Body of pancreas (tissue), 4 donors: ENCODE results near the gene IQSEC2. TPM values are rescaled to one million over a fixed set of nuclear protein-coding genes. Genes with fewer than 3 reads are reported as not detected.

Experiments
- ATAC-seq: fragments of 150-250 bp; one replicate; pipeline ENCODE4 v1.9.1; 2016
- DNase-seq, 4 donors: peaks; one replicate each; pipeline ENCODE4 v3.0.0-alpha.2; 2019
- H3K27ac ChIP-seq, 4 donors: fragments of 200-600 bp; sonication (generic); 1 replicate in 3 of 4; 2 replicates in 1 of 4; pipeline versions ENCODE4 v1.5.1 to v1.6.1; 2016 to 2019; ENCODE audit warnings: mild to moderate bottlenecking in 1 of 4, mixed read lengths in 1 of 4, moderate library complexity in 1 of 4
- H3K27me3 ChIP-seq, 2 donors: fragments of 200-600 bp; sonication (generic); one replicate each; pipeline ENCODE4 v1.6.0; 2016; ENCODE audit warnings: mild to moderate bottlenecking in 1 of 2
- H3K36me3 ChIP-seq, 2 donors: fragments of 200-600 bp; sonication (generic); replicated peaks in 1 of 2; 2 replicates each; pipeline ENCODE4 v1.5.1; 2016; ENCODE audit warnings: low read depth in 2 of 2; ENCODE audit not compliant: insufficient read depth in 1 of 2
- H3K4me1 ChIP-seq: fragments of 200-600 bp; sonication (generic); one replicate; pipeline ENCODE4 v1.6.0; 2016
- H3K4me3 ChIP-seq, 2 donors: fragments of 200-600 bp; sonication (generic); 1 replicate in 1 of 2; 2 replicates in 1 of 2; pipeline ENCODE4 v1.5.1; 2016 to 2019
- H3K9me3 ChIP-seq, 3 donors: fragments of 200-600 bp; sonication (generic); 1 replicate in 2 of 3; 2 replicates in 1 of 3; pipeline ENCODE4 v1.5.1; 2016
- POLR2A ChIP-seq, 3 donors: fragments of 450-650 bp; IDR thresholded peaks; one replicate each; pipeline ENCODE4 v1.6.1; 2016; ENCODE audit warnings: antibody characterized with exemption in 3 of 3, mild to moderate bottlenecking in 2 of 3
- WGBS, 2 donors: methylation state at CpG; one replicate each; pipeline ENCODE4 v1.1.5; 2017; 5-methylcytosine and 5-hydroxymethylcytosine counted together
- intact Hi-C: fragments of 100-400 bp; cut with DNase I; formaldehyde crosslinking; loops from one replicate; pipeline ENCODE4 v1.15.1; 2023
- total RNA-seq, 2 donors: library from RNA; depleted of rRNA; stranded (reverse); fragments of >200 nt; gene quantifications; one replicate each; pipeline ENCODE4 v1.1.0, GENCODE V29; 2016
- TF ChIP-seq, protein P1 (sequence below), 7 experiments: fragments of 450-650 bp in 4 of 7; fragments of 200-600 bp in 3 of 7; sonication (generic) in 3 of 7; IDR thresholded peaks; one replicate each; pipeline ENCODE4 v1.5.1; 2016 to 2019; ENCODE audit warnings: antibody characterized with exemption in 7 of 7

The IQSEC2 gene
- total RNA-seq, 2 donors from 2014 or later, result 12.7 to 30.3 TPM

DNA sequence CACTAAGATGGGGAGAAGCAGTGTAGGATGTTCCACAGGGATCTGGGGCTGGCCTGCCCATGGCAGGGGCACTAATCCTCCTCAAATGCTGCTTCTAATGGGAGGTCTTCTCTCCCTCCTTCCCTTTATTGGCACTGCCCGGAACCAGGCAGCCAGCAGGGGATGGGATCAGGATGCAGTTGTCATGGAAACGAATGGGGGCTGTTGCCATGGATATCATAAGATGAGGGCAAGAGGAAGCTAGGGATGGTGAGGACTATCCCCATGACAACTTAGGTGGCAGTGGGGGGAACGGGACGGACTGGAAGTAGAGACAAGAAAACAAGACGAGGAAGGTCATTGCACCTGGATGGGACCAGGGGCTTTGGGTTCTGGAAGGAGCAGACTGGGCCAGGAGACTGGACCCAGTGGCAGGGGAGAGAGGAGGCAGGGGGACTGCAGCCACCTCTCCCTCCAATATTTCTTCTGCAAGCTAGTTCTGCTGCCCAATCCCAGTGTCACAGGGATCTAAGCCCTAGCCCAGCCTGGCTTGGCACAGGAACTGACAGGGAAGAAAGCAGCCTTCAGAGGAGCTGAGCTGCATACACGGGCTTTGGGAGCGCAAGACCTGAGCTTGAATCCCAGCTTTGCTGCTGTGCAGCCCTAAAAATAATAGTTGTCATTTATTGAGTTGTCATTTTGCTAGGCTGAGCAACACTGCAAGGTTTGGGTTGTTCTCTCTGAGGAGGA lies 19.0 kb downstream of the IQSEC2 start:
- intact Hi-C loops, result no loop called here
- no peaks in the 10 kb centered on the region for H3K36me3 ChIP-seq

DNA sequence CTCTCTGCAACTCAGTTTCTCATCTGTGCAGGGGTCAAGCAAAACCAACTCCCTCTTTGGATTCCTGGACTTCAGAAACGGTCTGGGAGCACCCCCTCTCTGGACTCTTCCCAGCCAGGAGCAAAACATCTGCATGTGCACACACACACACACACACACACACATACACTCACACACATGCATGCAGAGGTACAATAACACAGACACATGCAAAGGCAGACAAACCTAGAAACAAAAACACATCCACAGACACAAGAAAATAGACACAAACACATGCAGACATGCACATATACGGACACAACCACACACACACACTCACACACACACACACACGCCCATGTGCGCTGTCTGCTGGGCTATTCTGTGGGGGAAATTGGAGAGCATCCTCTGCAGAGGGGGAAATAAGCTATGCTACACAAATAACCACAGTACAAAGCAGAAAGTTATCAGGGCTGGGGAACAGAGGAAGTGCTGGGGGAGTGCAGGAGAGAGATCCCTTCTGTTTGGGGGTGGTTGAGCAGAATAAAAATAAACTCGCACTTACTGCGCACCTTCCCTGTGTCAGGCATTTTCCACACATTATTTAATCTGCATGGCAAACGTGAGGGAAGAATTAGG lies 19.9 kb downstream of the IQSEC2 start:
- no peaks in the 10 kb centered on the region for H3K9me3 ChIP-seq
- no peak overlapping the region for H3K27ac ChIP-seq
- H3K4me1 ChIP-seq, result no peaks in the 10 kb centered on the region
- ATAC-seq (no peak), DNase-seq (no peak)
- H3K36me3 ChIP-seq, result no peaks in the 10 kb centered on the region
- WGBS, 2 donors, result 58 to 74% methylated on average over 7 of the region's 7 CpGs
- H3K4me3 ChIP-seq, result no peak overlapping the region
- intact Hi-C loops, result no loop called here
- no peaks in the 10 kb centered on the region for H3K27me3 ChIP-seq
- TF ChIP-seq POLR2A (IDR thresholded peaks at IDR 0.05), result no peak
- TF ChIP-seq, protein P1, sequence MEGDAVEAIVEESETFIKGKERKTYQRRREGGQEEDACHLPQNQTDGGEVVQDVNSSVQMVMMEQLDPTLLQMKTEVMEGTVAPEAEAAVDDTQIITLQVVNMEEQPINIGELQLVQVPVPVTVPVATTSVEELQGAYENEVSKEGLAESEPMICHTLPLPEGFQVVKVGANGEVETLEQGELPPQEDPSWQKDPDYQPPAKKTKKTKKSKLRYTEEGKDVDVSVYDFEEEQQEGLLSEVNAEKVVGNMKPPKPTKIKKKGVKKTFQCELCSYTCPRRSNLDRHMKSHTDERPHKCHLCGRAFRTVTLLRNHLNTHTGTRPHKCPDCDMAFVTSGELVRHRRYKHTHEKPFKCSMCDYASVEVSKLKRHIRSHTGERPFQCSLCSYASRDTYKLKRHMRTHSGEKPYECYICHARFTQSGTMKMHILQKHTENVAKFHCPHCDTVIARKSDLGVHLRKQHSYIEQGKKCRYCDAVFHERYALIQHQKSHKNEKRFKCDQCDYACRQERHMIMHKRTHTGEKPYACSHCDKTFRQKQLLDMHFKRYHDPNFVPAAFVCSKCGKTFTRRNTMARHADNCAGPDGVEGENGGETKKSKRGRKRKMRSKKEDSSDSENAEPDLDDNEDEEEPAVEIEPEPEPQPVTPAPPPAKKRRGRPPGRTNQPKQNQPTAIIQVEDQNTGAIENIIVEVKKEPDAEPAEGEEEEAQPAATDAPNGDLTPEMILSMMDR (IDR thresholded peaks at IDR 0.05), result no peak

More for the DNA sequence above, 19.0 kb downstream of the IQSEC2 start:
- Histone ChIP-seq H3K27ac (no peak overlapping the region), H3K4me1 (no peaks in the 10 kb centered on the region), H3K9me3 (no peaks in the 10 kb centered on the region), H3K27me3 (no peaks in the 10 kb centered on the region), H3K4me3 (no peak overlapping the region)
- WGBS, 2 donors, result 77 to 87% methylated on average over 4 to 6 of the region's 7 CpGs
- no peak for ATAC-seq
- DNase-seq, result no peak
- TF ChIP-seq, protein P1 (IDR thresholded peaks at IDR 0.05), result no peak
- TF ChIP-seq POLR2A (IDR thresholded peaks at IDR 0.05), result no peak

DNA sequence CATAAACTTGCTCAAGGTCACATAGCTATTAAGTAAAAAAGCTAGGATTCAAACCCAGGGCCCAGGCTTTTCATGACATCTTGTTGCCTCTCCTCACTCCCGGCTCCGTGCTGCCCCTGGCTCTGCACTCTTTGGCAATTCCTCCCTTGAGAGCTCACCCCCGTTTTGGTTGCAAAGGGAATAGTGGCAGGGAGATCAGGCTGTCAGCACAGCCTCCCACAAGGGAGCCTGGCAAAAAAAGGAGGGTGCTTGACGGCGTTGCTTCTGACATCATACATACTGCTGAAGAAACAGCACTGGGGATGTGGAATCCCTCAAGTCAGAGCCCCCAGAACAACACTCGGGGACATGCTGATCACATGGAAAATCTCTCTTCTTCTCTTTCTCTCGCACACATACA lies 20.5 kb downstream of the IQSEC2 start:
- intact Hi-C loops, result no loop called here
- DNase-seq, result no peak
- 75% methylated on average over 7 of the region's 7 CpGs; no CpG with 5 or more reads in 1 of the 2 donors for WGBS, 2 donors
- ATAC-seq, result no peak
- H3K27ac ChIP-seq, result no peak overlapping the region
- no peaks in the 10 kb centered on the region for H3K27me3 ChIP-seq
- no peaks in the 10 kb centered on the region for H3K4me1 ChIP-seq
- no peaks in the 10 kb centered on the region for H3K9me3 ChIP-seq
- TF ChIP-seq, protein P1 (IDR thresholded peaks at IDR 0.05), result no peak
- TF ChIP-seq POLR2A (IDR thresholded peaks at IDR 0.05), result no peak
- H3K4me3 ChIP-seq, result no peak overlapping the region
- H3K36me3 ChIP-seq, result no peaks in the 10 kb centered on the region

DNA sequence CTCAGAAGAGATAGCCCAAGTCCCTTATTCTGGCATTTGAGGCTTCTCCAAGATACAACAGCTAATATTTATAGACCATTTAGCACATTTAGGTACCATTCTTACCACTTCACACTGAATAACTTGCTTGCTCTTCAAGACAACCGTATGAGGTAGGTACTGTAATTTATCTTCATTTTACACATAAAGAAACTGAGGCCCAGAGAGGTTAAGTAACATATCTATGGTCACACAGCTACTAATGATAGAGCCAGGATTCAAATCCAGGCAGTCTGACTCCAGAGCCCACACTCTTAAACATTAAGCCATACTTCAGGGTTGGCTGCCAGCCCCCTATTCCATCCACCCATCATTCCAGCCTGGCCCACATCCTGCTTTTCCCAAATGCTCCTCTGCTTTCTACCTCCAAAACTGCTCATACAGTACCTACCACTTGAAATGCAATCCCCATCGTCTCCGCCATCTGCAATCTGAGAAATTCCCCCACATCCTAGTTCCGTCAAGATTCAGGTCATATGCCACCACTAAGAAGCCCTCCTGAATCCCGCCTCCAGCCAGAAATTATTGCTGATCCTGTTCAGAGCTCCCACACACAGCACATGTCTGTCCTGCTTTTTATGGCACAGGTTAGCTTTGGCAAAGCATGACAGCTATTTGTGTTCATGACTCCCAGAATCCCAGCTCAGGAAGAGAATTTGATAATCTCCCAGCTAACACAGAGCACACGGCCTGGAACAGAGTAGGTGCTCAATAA lies 23.5 kb downstream of the IQSEC2 start:
- H3K27me3 ChIP-seq, result no peaks in the 10 kb centered on the region
- ATAC-seq (no peak), DNase-seq (no peak)
- no peak for TF ChIP-seq POLR2A (IDR thresholded peaks at IDR 0.05)
- TF ChIP-seq, protein P1 (IDR thresholded peaks at IDR 0.05), result no peak
- no peak overlapping the region for H3K4me3 ChIP-seq
- intact Hi-C loops, result no loop called here
- WGBS, 2 donors, result 90 to 93% methylated on average over 6 of the region's 6 CpGs
- no peaks in the 10 kb centered on the region for H3K4me1 ChIP-seq
- H3K27ac ChIP-seq, result no peak overlapping the region
- no peaks in the 10 kb centered on the region for H3K9me3 ChIP-seq
- H3K36me3 ChIP-seq, result no peaks in the 10 kb centered on the region
